ENCODE results near the gene ITGBL1.

DNA sequence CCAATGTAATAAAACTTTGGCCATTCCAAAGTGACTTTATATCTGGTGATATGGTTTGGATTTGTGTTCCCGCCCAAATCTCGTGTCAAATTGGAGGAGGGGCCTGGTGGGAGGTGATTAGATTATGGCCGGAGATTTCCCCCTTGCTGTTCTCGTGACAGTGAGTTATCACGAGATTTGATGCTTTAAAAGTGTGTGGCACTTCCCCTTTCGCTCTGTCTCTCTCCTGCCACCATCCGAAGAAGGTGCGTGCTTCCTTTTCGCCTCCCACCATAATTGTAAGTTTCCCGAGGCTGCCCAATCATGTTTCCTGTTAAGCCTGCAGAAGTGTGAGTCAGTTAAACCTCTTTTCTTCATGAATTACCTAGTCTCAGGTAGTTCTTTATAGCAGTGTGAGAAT is 26.9 kb upstream of the ITGBL1 start:
- TF ChIP-seq GATA1 (IDR thresholded peaks at IDR 0.05; ENCODE audit: low read depth, low read length) (no peak), POLR2A (IDR thresholded peaks at IDR 0.05; ENCODE audit: low read length) (no peak)

Measured in erythroblast (primary cell).